Skeletal muscle cell (primary cell): ENCODE measurements around the gene OBP2B.

Source experiments
- DNase-seq: peaks from one replicate; pipeline ENCODE4 v3.0.0-alpha.2; 2010; ENCODE audit warnings: low read depth
- H3K4me3 ChIP-seq: 2 replicates; pipeline ENCODE4 v1.5.1; 2011; ENCODE audit warnings: low read depth, mild to moderate bottlenecking, control low read depth, low read length, moderate library complexity

OBP2B gene

DNA sequence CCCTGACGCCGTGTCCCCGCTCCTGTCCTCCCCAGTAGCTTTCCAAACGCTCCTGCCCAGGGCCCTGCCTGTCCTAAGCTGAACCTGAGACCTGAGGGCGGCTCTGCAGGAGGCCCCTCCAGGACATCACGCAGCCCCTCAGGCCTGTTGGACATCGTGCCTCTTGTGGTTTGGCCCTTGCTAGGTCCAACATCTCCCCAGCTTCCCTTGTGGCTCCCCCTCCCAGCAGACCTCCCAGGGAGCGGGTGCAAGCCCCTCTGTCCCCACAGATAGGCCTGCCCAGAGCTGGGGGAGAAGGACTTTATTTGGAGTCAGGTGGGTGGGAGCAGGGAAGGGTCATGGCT, 4.1 kb downstream of the OBP2B start:
- DNase-seq: no peak

GRCh38 chr9:133204335-133204992, 4.6 kb downstream of the OBP2B start:
- no peak for DNase-seq
- no peak overlapping the region for H3K4me3 ChIP-seq

More for the DNA sequence above, 4.1 kb downstream of the OBP2B start:
- H3K4me3 ChIP-seq: no peak overlapping the region

GRCh38 chr9:133203506-133204075, 5.5 kb downstream of the OBP2B start:
- DNase-seq: no peak
- no peak overlapping the region for H3K4me3 ChIP-seq

DNA sequence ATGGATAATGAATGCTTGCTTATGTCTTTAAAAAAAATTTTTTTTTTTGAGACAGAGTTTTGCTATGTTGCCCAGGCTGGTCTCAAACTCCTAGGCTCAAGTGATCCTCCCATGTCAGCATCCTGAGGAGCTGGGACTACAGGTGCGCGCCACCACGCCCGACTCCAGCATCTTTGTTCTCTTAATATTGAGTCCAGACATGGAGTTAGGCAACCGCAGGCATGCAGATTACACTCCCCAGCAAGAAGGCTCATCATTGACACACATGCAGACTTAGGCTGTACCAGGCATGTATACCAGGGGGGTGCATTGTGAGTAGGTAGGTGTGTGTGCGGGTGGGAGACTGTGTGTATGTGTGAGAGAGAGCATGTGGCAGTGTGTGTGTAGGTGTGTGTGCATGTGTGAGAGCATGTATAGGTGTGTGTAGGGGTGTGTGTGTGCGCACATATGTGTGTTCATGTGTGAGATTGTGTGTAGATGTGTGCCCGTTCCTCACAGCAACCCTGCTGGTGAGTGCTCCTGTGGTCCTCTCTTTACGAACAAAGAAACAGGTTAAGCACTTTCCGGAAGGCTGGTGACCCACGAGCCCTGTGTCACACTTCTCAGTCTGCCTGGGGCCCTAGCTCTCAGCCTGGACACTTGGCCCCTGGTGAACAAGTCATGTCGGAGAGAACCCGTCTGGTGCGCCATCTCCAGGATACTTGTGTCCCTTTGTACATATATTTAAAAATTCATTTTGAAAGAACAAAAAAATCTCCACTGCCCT, 6.2 kb downstream of the OBP2B start:
- no peak overlapping the region for H3K4me3 ChIP-seq
- DNase-seq: no peak

DNA sequence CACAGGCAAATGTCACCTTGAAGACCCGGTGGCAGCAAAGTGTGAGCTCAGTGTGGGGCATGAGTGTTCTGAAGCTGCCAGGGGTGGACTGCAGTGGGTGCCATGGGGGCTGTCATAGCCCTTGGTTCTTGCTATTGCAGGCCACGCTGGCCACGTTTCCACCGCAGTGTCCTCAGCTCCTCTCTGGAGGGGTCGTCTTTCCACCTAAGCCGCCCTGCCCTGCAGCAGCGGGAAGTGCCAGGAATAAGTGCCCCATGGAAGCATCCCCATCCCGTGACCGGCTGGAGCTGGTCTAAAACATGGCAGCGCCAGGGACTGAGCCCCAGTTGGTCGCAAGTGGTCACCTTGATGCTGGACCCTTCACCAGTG, 6.9 kb downstream of the OBP2B start:
- DNase-seq: no peak
- no peak overlapping the region for H3K4me3 ChIP-seq

- DNase-seq: no peak
- H3K4me3 ChIP-seq: no peak overlapping the region
These were observed 7.5 kb downstream of the OBP2B start for GRCh38 chr9:133201424-133202144.

GRCh38 chr9:133200631-133201030, 8.4 kb downstream of the OBP2B start:
- DNase-seq: no peak
- no peak overlapping the region for H3K4me3 ChIP-seq

DNA sequence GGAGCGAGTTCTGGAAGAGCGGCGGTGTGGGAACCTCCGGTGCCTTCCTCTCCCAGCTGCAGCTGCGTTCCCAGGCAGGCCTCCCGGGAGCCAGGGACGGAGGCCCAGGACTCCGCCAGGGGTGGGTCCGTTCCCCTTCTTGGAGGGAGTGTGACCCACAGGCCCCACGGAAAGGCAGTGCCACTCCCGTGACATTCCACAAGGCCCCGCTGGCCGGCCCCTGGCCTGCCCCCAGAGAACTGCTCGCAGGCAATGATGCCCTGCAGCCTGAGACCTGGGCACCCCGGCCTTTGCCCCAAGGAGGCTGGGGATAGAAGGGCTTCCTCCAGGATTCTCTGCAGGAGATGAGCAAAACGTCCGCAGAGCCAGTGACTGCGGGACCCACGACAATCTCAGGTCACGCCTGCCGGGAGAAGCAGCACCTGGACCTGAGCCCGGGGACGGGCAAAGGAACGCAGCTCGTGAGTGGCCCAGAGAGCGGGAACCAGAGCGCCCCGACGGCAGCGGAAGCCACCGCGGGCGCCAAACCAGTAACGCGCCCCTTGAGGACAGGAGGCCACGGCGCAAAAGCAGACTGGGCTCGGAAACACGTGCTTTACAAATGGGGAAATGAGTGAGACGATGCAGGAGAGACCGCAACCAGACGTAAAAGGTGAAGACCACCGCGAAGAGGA, 9.3 kb downstream of the OBP2B start:
- peak overlapping the region; percentile 2 for H3K4me3 ChIP-seq
- DNase-seq: no peak

GRCh38 chr9:133195029-133195428, 14.0 kb downstream of the OBP2B start:
- DNase-seq: no peak
- H3K4me3 ChIP-seq: no peak overlapping the region

GRCh38 chr9:133194597-133194996, 14.5 kb downstream of the OBP2B start:
- no peak overlapping the region for H3K4me3 ChIP-seq
- DNase-seq: no peak

DNA sequence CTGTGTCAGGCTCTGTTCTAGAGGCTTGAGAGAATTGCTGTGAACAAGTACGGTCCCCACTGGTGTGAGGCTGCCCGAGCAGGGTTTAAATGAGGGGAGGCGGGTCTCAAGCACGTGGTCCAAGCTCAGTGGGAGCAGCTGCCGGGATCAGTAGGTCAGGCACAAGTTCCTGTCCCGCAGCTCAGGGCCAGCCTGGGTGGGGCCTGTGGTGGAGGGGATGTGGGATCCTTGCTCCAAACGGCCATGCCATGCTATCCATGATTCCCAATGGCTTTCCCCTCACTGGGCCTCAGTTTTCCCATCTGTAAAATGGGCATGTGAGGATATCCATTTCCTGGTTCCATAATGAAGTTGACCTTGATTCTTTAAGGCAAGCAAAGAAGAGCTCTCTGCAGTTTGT, 17.1 kb downstream of the OBP2B start:
- H3K4me3 ChIP-seq: no peak overlapping the region
- no peak for DNase-seq

DNA sequence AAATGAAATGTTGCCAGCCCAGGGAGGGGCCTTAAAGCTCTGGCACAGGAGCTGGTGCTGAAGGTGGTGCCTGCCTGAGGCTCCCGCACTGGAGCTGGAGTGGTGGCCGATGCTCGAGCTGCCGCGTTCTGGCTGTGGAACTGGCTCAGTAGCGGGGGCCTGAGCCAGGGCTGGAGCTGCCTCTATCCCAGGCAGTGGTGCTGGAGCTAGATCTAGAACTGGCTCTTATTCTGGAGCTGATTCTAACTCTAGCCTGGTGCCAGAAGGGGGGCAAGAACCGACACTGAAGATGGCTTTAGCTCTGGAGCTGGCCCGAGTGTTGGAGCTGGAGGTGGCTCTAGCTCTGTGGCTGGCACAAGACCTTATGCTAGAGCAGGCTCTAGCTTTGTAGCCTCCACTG, 19.2 kb downstream of the OBP2B start:
- DNase-seq: no peak
- H3K4me3 ChIP-seq: no peak overlapping the region

DNA sequence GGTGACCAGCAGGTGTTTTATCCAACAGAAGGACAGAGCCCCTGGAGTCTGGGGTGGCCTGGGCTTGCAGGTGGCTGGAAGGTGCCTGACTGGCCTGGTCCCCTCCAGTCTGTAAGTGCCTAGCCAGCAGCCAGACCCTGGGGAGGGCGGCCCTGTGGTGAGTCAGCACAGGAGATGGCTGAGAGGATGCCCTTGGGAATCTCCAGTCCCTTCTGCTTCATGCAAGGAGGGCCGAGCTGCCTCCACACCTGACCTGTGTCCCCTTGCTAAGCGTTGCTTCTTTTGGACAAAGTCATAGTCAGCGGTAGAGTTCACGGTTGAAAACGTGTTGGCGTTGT, 20.2 kb downstream of the OBP2B start:
- DNase-seq: no peak
- no peak overlapping the region for H3K4me3 ChIP-seq

GRCh38 chr9:133188006-133188842, 20.8 kb downstream of the OBP2B start:
- no peak for DNase-seq
- H3K4me3 ChIP-seq: no peak overlapping the region

- H3K4me3 ChIP-seq: no peak overlapping the region
- DNase-seq: no peak
These were observed 21.5 kb downstream of the OBP2B start for GRCh38 chr9:133187561-133188005.

DNA sequence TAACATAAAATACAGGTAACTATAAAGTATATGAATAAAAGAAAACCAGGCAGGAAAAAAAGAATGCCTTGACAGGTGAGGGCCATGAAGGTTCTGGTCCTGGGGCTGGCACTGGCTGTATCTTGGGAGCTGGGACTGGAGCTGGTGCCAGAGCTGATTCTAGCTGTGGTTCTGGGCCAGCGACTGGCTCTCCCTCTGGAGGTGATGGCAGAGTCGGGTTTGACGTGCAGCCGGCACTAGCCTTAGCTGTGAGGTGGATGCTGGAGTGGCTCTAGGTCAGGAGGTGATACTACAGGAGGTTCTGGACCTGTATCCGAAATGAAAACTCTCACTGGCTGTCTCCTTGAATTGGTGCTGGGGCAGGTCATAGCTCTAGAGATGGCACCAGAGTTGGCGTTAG, 22.3 kb downstream of the OBP2B start:
- no peak overlapping the region for H3K4me3 ChIP-seq
- DNase-seq: no peak

DNA sequence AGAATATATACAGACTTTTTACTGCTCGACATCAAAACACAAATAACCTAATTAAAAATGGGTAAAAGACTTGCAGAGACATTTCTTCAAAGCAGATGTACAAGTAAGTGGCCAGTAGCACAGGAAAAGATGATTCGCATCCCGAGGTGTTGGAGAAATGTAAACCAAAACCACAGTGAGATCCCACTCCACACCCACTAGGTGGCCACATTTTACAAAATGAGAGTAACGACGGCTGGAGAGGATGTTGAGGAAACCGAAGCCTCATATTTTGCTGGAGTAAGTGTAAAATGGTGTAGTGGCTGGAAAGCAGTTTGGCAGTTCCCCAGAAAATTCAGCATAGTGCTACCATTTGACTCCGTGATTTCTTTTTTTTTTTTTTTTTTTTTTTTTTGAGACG, 24.1 kb downstream of the OBP2B start:
- no peak overlapping the region for H3K4me3 ChIP-seq
- no peak for DNase-seq

DNA sequence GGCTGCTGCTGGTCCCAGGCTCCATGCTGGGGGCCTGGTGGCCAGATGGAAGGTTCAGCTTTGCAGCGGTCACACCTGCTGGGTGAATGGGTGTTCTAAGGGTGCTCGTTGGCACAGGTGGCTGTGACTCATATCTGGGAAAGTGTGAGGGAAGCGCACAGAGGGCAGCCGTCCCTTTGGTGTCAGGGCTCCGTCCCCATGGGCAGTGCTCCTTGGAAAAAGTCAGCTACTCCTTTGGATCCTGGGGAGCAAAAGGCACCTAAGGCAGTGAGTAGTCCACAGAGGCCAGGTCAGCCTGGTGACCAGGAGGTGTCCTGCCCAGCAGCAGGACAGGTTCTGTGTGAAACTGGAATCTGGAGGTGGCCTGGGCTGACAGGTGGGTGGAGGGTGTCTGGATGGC, 26.9 kb downstream of the OBP2B start:
- no peak overlapping the region for H3K4me3 ChIP-seq
- DNase-seq: no peak

DNA sequence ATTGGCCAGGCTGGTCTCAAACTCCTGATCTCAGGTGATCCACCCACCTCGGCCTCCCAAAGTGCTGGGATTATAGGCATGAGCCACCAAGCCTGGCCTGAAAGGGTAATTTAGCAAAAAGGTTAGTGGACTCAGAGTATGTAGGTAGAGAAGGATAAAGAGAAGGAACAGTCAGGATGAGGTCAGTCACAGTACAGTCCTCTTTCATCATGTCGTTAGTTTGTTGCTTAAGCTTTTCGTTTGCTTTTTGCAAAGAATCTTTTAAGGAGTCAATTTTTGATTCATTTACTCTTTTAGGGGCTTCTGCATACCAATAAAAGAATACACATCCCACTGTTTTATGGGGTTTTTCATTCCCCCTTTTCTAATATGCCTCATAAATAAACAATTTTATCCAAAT, 27.5 kb downstream of the OBP2B start:
- no peak for DNase-seq
- no peak overlapping the region for H3K4me3 ChIP-seq
